Measurements from ENCODE around the gene MIOS.
"Not testable (repeated sequence)": the region's sequence is repeated elsewhere in the genome, so short reads cannot be mapped to it uniquely, and the experiment has no call there.

The MIOS gene

GRCh38 chr7:7554021-7554432, 12.7 kb upstream of the MIOS start:
- no peak for TF ChIP-seq CTCF (IDR thresholded peaks at IDR 0.05; ENCODE audit: low read depth, low read length)
- no peak overlapping the region for H3K4me3 ChIP-seq (ENCODE audit: low read depth, low read length)

- no peak for TF ChIP-seq CTCF (IDR thresholded peaks at IDR 0.05; ENCODE audit: low read depth, low read length)
- no peak overlapping the region for H3K4me3 ChIP-seq (ENCODE audit: low read depth, low read length)
Measured at GRCh38 chr7:7554649-7555575, 11.8 kb upstream of the MIOS start.

GRCh38 chr7:7556852-7557251, 9.8 kb upstream of the MIOS start:
- no peak overlapping the region for H3K4me3 ChIP-seq (ENCODE audit: low read depth, low read length)
- no peak for TF ChIP-seq CTCF (IDR thresholded peaks at IDR 0.05; ENCODE audit: low read depth, low read length)

- no peak for TF ChIP-seq CTCF (IDR thresholded peaks at IDR 0.05; ENCODE audit: low read depth, low read length)
- no peak overlapping the region for H3K4me3 ChIP-seq (ENCODE audit: low read depth, low read length)
Measured at GRCh38 chr7:7557252-7557651, 9.4 kb upstream of the MIOS start.

GRCh38 chr7:7561591-7561990, 5.1 kb upstream of the MIOS start:
- H3K4me3 ChIP-seq (ENCODE audit: low read depth, low read length): not testable (repeated sequence)

GRCh38 chr7:7562736-7563135, 3.9 kb upstream of the MIOS start:
- no peak overlapping the region for H3K4me3 ChIP-seq (ENCODE audit: low read depth, low read length)
- no peak for TF ChIP-seq CTCF (IDR thresholded peaks at IDR 0.05; ENCODE audit: low read depth, low read length)

- no peak overlapping the region for H3K4me3 ChIP-seq (ENCODE audit: low read depth, low read length)
- TF ChIP-seq CTCF (IDR thresholded peaks at IDR 0.05; ENCODE audit: low read depth, low read length): no peak
Measured at GRCh38 chr7:7563269-7563668, 3.4 kb upstream of the MIOS start.

Data from WI38 (cell line).